Bronchial epithelial cell (primary cell): ENCODE measurements around the gene SLC39A11. TPM values are rescaled to one million over a fixed set of nuclear protein-coding genes. Genes with fewer than 3 reads are reported as not detected.
"Not testable (repeated sequence)": the region's sequence is repeated elsewhere in the genome, so short reads cannot be mapped to it uniquely, and the experiment has no call there.

Experiments used
- DNase-seq: peaks from one replicate; pipeline ENCODE4 v3.0.0-alpha.2; 2010; ENCODE audit warnings: low read depth
- FAIRE-seq: peaks from 2 replicates; lab custom pipeline; 2011; peaks lifted over from hg19 to GRCh38; lab: Jason Lieb, UNC
- H3K27me3 ChIP-seq: 2 replicates; pipeline ENCODE4 v1.5.1; 2011; ENCODE audit warnings: low read length; ENCODE audit not compliant: control insufficient read depth, insufficient read depth
- H3K36me3 ChIP-seq: 2 replicates; pipeline ENCODE4 v1.5.1; 2011; ENCODE audit warnings: low read length; ENCODE audit not compliant: control insufficient read depth, insufficient read depth
- H3K4me3 ChIP-seq: 2 replicates; pipeline ENCODE4 v1.5.1; 2011; ENCODE audit warnings: mild to moderate bottlenecking, low read depth, low read length, control low read depth
- total RNA-seq: library from RNA; depleted of rRNA; stranded (reverse); fragments of >200 nt; gene quantifications from 2 replicates; pipeline ENCODE4 v1.2.1, GENCODE V29; 2014
- TF ChIP-seq, protein P1 (sequence below): IDR thresholded peaks from 2 replicates; pipeline ENCODE4 v1.5.1; 2011; ENCODE audit warnings: mild to moderate bottlenecking, moderate library complexity, low read length, control low read depth, inconsistent platforms; ENCODE audit not compliant: insufficient read depth, severe bottlenecking

Gene SLC39A11
- total RNA-seq, 1 donor from 2014 or later: 23.4 TPM

DNA sequence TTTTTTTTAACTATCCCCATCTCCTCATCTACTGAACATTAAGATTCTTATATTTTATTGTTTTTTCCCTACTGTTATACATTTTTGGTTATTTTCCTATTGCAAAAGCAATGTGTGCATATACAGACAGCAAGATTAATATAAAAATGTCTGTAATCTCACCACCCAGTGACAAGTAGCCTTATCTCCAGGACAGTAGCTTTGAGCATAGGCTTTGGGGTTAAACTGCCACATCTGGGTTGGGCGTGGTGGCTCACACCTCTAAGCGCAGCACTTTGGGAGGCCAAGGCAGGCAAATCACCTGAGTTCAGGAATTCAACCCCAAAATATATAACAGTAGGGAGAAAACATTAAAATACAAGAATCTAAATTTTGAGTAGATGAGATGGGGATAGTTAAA lies 44.9 kb upstream of the SLC39A11 start:
- DNase-seq: no peak
- Histone ChIP-seq H3K36me3 (no peaks in the 10 kb centered on the region), H3K27me3 (no peaks in the 10 kb centered on the region), H3K4me3 (no peak overlapping the region)
- TF ChIP-seq, protein P1, sequence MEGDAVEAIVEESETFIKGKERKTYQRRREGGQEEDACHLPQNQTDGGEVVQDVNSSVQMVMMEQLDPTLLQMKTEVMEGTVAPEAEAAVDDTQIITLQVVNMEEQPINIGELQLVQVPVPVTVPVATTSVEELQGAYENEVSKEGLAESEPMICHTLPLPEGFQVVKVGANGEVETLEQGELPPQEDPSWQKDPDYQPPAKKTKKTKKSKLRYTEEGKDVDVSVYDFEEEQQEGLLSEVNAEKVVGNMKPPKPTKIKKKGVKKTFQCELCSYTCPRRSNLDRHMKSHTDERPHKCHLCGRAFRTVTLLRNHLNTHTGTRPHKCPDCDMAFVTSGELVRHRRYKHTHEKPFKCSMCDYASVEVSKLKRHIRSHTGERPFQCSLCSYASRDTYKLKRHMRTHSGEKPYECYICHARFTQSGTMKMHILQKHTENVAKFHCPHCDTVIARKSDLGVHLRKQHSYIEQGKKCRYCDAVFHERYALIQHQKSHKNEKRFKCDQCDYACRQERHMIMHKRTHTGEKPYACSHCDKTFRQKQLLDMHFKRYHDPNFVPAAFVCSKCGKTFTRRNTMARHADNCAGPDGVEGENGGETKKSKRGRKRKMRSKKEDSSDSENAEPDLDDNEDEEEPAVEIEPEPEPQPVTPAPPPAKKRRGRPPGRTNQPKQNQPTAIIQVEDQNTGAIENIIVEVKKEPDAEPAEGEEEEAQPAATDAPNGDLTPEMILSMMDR: no peak
- no peak for FAIRE-seq

DNA sequence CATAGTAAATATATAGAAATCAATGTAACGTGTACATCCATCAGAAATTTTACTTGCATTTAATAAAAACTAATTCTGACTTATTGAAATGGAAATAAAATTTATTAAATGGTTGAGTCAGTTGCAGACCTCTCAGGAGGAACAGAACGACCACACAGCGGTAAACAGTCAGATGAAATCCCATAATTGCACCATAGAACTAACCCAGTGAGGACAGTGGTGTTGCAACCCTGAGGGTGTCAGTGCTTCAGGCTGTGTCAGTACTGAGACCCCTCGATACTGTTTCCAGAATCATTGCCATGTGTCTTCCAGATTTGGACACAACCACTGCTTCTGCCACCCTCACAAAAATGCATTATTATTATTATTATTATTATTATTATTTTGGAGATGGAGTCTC lies 43.3 kb upstream of the SLC39A11 start:
- no peak for DNase-seq
- TF ChIP-seq, protein P1: no peak
- FAIRE-seq: no peak
- H3K4me3 ChIP-seq: no peak overlapping the region
- H3K36me3 ChIP-seq: no peaks in the 10 kb centered on the region
- H3K27me3 ChIP-seq: no peaks in the 10 kb centered on the region

DNA sequence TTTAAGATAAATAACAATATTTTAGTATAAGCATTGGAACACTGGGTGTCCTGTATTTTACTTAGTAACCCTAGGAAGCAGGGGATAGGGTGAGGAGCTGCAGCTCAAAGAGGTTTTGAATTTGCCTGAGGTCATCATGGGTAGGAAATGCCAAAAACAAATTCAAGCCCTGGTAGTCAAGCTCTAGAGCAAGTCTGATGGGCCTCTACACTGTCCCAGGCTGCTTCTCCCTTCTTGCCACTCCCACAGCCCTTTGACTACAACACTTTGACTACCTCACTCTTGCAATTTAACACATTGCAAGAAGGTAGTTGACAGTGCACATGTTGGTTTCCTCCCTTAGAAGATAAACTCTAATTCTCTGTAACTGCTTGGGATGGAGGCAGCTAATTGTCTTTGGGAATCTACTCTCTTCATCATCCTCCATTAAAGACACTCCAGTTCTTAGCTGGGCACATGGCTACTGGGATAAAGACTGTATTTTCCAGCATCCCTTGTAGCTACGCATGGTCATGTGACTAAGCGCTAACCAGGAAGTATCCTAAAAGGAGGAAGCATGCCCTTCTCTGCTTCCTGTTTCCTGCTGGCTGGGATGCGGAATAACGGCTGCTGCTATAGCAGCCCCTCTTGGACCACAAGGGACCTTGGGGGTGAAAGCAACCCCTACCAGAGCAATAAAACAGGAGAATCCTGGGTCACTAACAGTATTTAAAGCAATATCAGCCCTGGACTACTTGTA lies 41.6 kb upstream of the SLC39A11 start:
- TF ChIP-seq, protein P1: no peak
- no peak for FAIRE-seq
- Histone ChIP-seq H3K36me3 (no peaks in the 10 kb centered on the region), H3K27me3 (no peaks in the 10 kb centered on the region), H3K4me3 (no peak overlapping the region)
- no peak for DNase-seq

DNA sequence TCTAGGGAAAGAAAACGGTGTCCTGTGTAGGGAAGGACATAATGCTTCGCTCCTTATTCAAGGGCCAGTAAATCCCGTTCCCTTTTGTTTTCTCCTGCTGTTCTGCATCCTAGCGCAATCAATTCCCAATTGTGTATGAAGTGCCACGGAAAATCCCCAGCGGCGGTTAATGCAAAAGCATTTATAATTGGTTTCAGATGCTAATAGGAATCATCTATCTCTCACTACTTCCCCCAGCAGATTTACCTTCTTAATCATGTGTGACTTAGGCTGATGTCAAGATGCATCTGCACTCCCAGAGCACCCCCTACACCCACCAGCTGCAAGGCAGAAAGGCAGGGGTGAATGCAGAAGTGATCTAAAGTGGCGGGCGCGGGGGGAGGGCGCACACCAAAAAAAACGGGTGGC lies 39.6 kb upstream of the SLC39A11 start:
- TF ChIP-seq, protein P1: no peak
- Histone ChIP-seq H3K27me3 (no peaks in the 10 kb centered on the region), H3K4me3 (no peak overlapping the region), H3K36me3 (no peaks in the 10 kb centered on the region)
- FAIRE-seq (no peak), DNase-seq (no peak)

DNA sequence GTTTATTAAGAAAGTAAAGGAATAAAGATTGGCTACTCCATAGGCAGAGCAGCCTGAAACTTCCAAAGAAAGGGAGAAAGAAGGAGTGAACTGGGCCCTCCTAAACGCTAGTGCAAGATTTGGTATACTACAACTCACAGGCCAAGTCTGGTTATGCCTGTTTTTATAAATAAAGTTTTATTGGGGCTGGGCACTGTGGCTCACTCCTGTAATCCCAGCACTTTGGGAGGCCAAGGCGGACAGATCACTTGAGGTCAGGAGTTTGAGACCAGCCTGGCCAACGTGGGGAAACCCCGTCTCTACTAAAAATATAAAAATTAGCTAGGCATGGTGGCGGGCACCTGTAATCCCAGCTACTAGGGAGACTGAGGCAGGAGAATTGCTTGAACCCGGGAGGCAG lies 39.0 kb upstream of the SLC39A11 start:
- H3K4me3 ChIP-seq, DNase-seq, H3K27me3 ChIP-seq, H3K36me3 ChIP-seq, FAIRE-seq: not testable (repeated sequence)

DNA sequence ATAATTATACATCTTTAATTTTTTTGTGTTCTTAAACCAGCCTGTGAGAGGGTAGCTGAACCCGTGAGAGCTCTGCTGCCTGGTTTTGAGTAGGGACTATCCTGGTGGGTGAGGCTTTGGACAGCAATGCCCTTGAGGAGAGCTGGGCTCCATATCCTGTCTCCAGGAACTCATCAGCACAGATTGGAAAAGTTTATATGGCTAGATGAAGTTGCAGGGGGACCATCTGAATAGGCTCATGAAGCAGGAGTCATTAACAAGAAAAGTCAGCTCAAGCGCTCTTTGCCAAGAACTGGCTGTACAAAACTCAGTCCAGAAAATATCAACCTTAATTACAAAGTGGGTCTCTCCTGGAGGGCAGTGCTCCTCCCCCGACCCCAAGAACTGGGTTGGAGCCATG lies 38.5 kb upstream of the SLC39A11 start:
- TF ChIP-seq, protein P1: no peak
- no peaks in the 10 kb centered on the region for H3K36me3 ChIP-seq
- no peaks in the 10 kb centered on the region for H3K27me3 ChIP-seq
- FAIRE-seq (no peak), DNase-seq (no peak)
- H3K4me3 ChIP-seq: no peak overlapping the region
